AG04450 (cell line): Measurements from ENCODE around the gene CALU. TPM values are rescaled to one million over a fixed set of nuclear protein-coding genes. Genes with fewer than 3 reads are reported as not detected.

Source experiments
- CTCF ChIA-PET: fragments of 300-600, 350-600 bp; formaldehyde crosslinking; extraction: SDS; loops from one replicate; lab custom pipeline; 2022; ENCODE audit warnings: antibody characterized with exemption, inconsistent platforms; lab: Charles Lee
- POLR2A ChIA-PET: fragments of 350-600 bp; formaldehyde crosslinking; extraction: SDS; loops from one replicate; lab custom pipeline; 2021; ENCODE audit warnings: antibody characterized with exemption, inconsistent platforms; lab: Yijun Ruan, JAX
- DNase-seq: peaks from one replicate; pipeline ENCODE4 v3.0.0-alpha.2; 2011; ENCODE audit warnings: low read depth, low spot score
- H3K27ac ChIP-seq: one replicate; pipeline ENCODE4 v1.5.1; 2012; ENCODE audit warnings: low read depth, low read length, control low read depth
- H3K27me3 ChIP-seq: one replicate; pipeline ENCODE4 v1.6.0; 2012; ENCODE audit warnings: low read length; ENCODE audit not compliant: control insufficient read depth, insufficient read depth
- H3K4me3 ChIP-seq: 2 replicates; pipeline ENCODE4 v1.5.1; 2011; ENCODE audit warnings: mild to moderate bottlenecking, low read depth, low read length, control low read depth
- H3K9me3 ChIP-seq: 2 replicates; pipeline ENCODE4 v1.5.1; 2012; ENCODE audit warnings: low read length; ENCODE audit not compliant: control insufficient read depth, insufficient read depth
- polyA plus RNA-seq: library from polyadenylated mRNA; depleted of rRNA; stranded (reverse); fragments of >200 nt; gene quantifications from 2 replicates; pipeline ENCODE4 v1.2.3, GENCODE V29; 2011
- TF ChIP-seq, protein P1 (sequence below): IDR thresholded peaks from 2 replicates; pipeline ENCODE4 v1.5.1; 2011; ENCODE audit warnings: low read depth, low read length, control low read depth, inconsistent platforms

Gene CALU
- polyA plus RNA-seq, 1 experiment = 815 TPM

DNA sequence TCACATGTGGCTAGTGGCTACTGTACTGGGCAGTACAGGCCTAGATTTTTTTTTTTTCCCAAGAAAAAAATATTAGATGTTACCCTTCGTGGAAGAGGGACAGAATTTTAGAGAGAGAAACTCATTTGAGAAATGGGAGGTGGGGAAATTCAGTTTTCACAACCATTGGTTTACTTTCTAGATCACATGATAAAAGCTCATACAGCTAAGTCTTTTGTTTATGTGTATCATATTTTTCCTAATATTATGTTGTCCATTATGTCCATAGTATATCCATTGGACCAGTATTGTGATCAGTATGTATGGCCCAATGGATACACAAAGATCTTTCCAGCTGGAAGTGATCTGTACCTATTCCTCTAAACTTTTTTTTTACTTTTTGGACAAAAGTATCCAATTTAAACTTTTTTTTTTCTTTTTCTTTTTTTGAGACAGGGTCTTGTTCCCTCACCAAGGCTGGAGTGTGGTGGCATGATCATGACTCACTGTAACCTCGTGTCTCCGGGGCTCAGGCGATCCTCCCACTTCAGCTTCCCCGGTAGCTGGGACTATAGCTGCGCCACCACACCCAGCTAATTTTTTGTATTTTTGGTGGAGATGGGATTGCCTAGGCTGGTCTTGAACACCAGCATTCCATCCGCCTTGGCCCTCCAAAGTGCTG is 4.1 kb downstream of the CALU start:
- CTCF ChIA-PET = interaction anchor here (1.0 to 1.1 kb wide), 2 partner anchors 8 to 13 kb away, joined by 3 to 6 read pairs; no protein-coding TSS in a partner anchor
- no peaks in the 10 kb centered on the region for H3K27me3 ChIP-seq
- no peak overlapping the region for H3K27ac ChIP-seq
- DNase-seq = no peak
- TF ChIP-seq, protein P1, sequence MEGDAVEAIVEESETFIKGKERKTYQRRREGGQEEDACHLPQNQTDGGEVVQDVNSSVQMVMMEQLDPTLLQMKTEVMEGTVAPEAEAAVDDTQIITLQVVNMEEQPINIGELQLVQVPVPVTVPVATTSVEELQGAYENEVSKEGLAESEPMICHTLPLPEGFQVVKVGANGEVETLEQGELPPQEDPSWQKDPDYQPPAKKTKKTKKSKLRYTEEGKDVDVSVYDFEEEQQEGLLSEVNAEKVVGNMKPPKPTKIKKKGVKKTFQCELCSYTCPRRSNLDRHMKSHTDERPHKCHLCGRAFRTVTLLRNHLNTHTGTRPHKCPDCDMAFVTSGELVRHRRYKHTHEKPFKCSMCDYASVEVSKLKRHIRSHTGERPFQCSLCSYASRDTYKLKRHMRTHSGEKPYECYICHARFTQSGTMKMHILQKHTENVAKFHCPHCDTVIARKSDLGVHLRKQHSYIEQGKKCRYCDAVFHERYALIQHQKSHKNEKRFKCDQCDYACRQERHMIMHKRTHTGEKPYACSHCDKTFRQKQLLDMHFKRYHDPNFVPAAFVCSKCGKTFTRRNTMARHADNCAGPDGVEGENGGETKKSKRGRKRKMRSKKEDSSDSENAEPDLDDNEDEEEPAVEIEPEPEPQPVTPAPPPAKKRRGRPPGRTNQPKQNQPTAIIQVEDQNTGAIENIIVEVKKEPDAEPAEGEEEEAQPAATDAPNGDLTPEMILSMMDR = no peak
- peaks cover 3% of the 10 kb centered on the region; the same call in 1 of the 2 replicates for H3K9me3 ChIP-seq
- no peak overlapping the region for H3K4me3 ChIP-seq
- POLR2A ChIA-PET = interaction anchor here (0.8 to 1.3 kb wide), 2 partner anchors 13 to 88 kb away, joined by 3 read pairs; no protein-coding TSS in a partner anchor

DNA sequence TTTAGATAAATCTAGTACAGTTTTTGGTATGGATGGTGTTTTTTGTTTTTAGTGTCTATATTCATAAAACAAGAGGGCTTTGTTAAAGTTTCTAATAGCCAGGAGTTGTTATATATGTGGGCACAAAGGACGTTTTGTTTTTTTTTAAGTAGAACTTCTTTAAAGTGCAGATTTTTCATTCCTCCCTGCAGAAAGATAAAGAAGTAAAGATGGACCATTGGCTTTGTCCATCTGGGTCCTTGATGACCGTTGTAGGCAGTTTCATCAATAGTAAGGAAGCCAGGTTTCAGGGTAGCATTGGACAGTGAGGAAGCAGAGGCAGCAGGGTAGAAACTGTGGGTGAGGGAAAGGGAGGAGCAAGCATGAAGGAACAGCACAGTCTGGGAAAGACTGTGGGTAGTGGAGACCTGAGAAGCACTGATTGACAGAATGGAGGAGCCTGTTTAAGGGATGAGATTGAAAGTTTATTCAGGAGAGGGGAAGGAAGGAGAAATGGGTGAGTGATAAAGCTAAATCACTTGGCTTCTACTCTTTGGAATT is 5.3 kb downstream of the CALU start:
- no peak overlapping the region for H3K27ac ChIP-seq
- CTCF ChIA-PET = no interaction called here
- H3K4me3 ChIP-seq = no peak overlapping the region

DNA sequence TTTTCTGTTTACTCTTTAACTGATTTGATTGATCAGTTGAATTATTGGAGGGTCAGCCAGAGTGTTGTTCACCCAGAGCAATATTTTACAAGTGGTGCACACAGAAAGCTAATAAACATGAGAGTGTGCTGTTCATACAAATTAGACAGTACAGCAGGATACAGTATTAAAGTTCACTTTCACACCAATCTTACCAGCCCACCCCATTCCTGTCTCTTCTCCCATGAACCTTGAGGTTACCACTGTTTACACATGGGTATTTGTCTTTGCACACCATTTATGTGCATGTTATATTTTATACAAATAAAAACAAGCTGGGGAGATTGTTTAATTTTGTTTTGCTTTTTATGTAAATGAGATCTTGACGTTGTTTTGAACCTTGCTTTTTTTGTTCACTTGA is 6.5 kb downstream of the CALU start:
- Histone ChIP-seq H3K27me3 (no peaks in the 10 kb centered on the region), H3K9me3 (no peaks in the 10 kb centered on the region), H3K27ac (no peak overlapping the region), H3K4me3 (no peak overlapping the region)
- POLR2A ChIA-PET = no interaction called here
- no peak for DNase-seq
- CTCF ChIA-PET = interaction anchor here (0.9 kb wide), 1 partner anchor 117 kb away, joined by 3 read pairs; the partner anchor contains the start of gene ATP6V1F
- TF ChIP-seq, protein P1 = no peak

More for the DNA sequence above, 5.3 kb downstream of the CALU start:
- Histone ChIP-seq H3K27me3 (no peaks in the 10 kb centered on the region), H3K9me3 (peaks cover under 1% of the 10 kb centered on the region; the same call in 1 of the 2 replicates)
- TF ChIP-seq, protein P1 = no peak
- POLR2A ChIA-PET = interaction anchor here (1.3 kb wide), 1 partner anchor 11 kb away, joined by 3 read pairs; no protein-coding TSS in a partner anchor
- no peak for DNase-seq

DNA sequence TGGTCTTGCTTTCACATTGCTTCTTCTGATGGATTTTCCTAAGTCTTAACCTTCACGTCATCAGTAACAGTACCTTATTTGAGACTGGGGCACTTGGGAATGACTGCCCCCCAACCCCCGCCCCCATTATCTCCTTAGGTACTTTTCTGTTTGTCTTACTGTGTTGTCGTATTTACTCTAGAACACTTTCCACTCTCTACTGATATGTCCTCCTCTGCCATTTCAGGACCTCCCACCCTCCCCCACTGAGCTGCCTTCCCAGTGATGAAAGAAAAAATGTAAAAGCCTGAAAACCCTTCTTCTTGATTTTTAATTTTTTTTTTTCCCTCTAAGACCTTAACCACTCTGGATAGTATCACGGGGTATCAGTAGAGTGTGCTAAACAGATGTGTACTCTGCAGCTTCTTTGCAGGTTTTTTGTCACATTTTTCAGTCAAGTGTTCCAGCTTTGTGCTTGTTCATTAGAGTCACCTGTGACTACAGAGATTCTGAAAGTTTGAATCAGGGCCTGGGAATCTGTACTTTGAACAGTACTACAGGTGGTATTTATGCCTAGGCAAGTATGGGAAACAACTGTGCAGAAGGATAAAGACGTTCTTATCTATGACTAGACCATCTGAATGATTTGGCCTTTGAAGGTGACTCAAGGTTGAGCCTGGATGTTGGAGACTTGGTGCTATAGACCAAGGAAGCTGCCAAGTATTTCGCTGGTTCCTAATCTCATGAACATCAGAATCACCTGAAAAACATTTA is 8.3 kb downstream of the CALU start:
- H3K4me3 ChIP-seq = no peak overlapping the region
- H3K9me3 ChIP-seq = no peaks in the 10 kb centered on the region
- CTCF ChIA-PET = no interaction called here
- no peak for DNase-seq
- no peak overlapping the region for H3K27ac ChIP-seq
- H3K27me3 ChIP-seq = no peaks in the 10 kb centered on the region
- POLR2A ChIA-PET = interaction anchor here (0.9 to 1.0 kb wide), 2 partner anchors 9 to 10 kb away, joined by 3 to 4 read pairs; no protein-coding TSS in a partner anchor
- TF ChIP-seq, protein P1 = no peak
